Osteoblast (primary cell): Measurements from ENCODE around the gene LMO2. TPM values are rescaled to one million over a fixed set of nuclear protein-coding genes. Genes with fewer than 3 reads are reported as not detected.

Experiments used
- DNase-seq: peaks from one replicate; pipeline ENCODE4 v3.0.0; 2011; ENCODE audit warnings: low spot score, mixed read lengths; ENCODE audit not compliant: insufficient read length; ENCODE audit errors: missing footprints
- H2AFZ ChIP-seq: 2 replicates; pipeline ENCODE4 v1.6.0; 2011; ENCODE audit warnings: mild to moderate bottlenecking, low read length
- H3K27ac ChIP-seq: 2 replicates; pipeline ENCODE4 v1.5.1; 2011; ENCODE audit warnings: mild to moderate bottlenecking, low read depth, low read length, moderate library complexity
- H3K27me3 ChIP-seq: 2 replicates; pipeline ENCODE4 v1.6.0; 2012; ENCODE audit warnings: mild to moderate bottlenecking, control low read depth, inconsistent platforms, low read length, moderate library complexity; ENCODE audit not compliant: insufficient read depth
- H3K36me3 ChIP-seq: 2 replicates; pipeline ENCODE4 v1.5.1; 2011; ENCODE audit warnings: mild to moderate bottlenecking, low read length, control low read depth, moderate library complexity; ENCODE audit not compliant: insufficient read depth
- H3K4me1 ChIP-seq: 2 replicates; pipeline ENCODE4 v1.5.1; 2011; ENCODE audit warnings: mild to moderate bottlenecking, low read length, control low read depth, moderate library complexity; ENCODE audit not compliant: insufficient read depth
- H3K4me2 ChIP-seq: 2 replicates; pipeline ENCODE4 v1.6.0; 2011; ENCODE audit warnings: mild to moderate bottlenecking, low read length; ENCODE audit not compliant: insufficient read depth
- H3K4me3 ChIP-seq: fragments of 200-600 bp; sonication (generic); 3 replicates; pipeline ENCODE4 v1.5.1; 2012; ENCODE audit warnings: mild to moderate bottlenecking, low read length, inconsistent platforms; ENCODE audit not compliant: insufficient read depth
- H3K79me2 ChIP-seq: 2 replicates; pipeline ENCODE4 v1.6.0; 2012; ENCODE audit warnings: mild to moderate bottlenecking, low read length, control low read depth, inconsistent platforms; ENCODE audit not compliant: insufficient read depth
- H3K9me3 ChIP-seq: 2 replicates; pipeline ENCODE4 v1.5.1; 2011; ENCODE audit warnings: low read depth, low read length, control low read depth
- H4K20me1 ChIP-seq: 2 replicates; pipeline ENCODE4 v1.6.0; 2012; ENCODE audit warnings: mild to moderate bottlenecking, low read length, control low read depth; ENCODE audit not compliant: insufficient read depth
- CTCF ChIP-seq: IDR thresholded peaks from 2 replicates; pipeline ENCODE4 v1.5.1; 2011; ENCODE audit warnings: mild to moderate bottlenecking, low read depth, low read length, moderate library complexity; ENCODE audit errors: extremely low read depth
- total RNA-seq: library from RNA; depleted of rRNA; stranded (reverse); fragments of >200 nt; gene quantifications from 2 replicates; pipeline ENCODE4 v1.2.3, GENCODE V29; 2012

The LMO2 gene
- total RNA-seq, 1 donor, result 1.4 TPM

GRCh38 chr11:33889821-33890378 is 2.0 kb downstream of the LMO2 start:
- Histone ChIP-seq H3K79me2 (no peaks in the 10 kb centered on the region), H3K4me1 (peaks cover 8% of the 10 kb centered on the region), H3K4me2 (no peak overlapping the region), H3K4me3 (no peak overlapping the region), H3K27ac (no peak overlapping the region), H2AFZ (no peak overlapping the region), H4K20me1 (no peaks in the 10 kb centered on the region), H3K36me3 (no peaks in the 10 kb centered on the region), H3K9me3 (no peaks in the 10 kb centered on the region), H3K27me3 (peaks cover 24% of the 10 kb centered on the region)
- no peak for DNase-seq
- no peak for TF ChIP-seq CTCF

- Histone ChIP-seq H3K4me1 (peaks cover 8% of the 10 kb centered on the region), H3K27ac (no peak overlapping the region), H3K4me3 (no peak overlapping the region), H3K27me3 (peaks cover 20% of the 10 kb centered on the region), H3K9me3 (no peaks in the 10 kb centered on the region), H2AFZ (no peak overlapping the region), H3K4me2 (no peak overlapping the region), H4K20me1 (no peaks in the 10 kb centered on the region), H3K79me2 (no peaks in the 10 kb centered on the region), H3K36me3 (no peaks in the 10 kb centered on the region)
- no peak for DNase-seq
- no peak for TF ChIP-seq CTCF
Measured at GRCh38 chr11:33889296-33889695, 2.6 kb downstream of the LMO2 start.

GRCh38 chr11:33887886-33888285 is 4.0 kb downstream of the LMO2 start:
- Histone ChIP-seq H3K4me3 (no peak overlapping the region), H3K27ac (no peak overlapping the region), H3K79me2 (no peaks in the 10 kb centered on the region)

More at GRCh38 chr11:33887886-33888285, 4.0 kb downstream of the LMO2 start:
- DNase-seq, result no peak
- H3K4me1 ChIP-seq, result no peaks in the 10 kb centered on the region
- H3K27me3 ChIP-seq, result peaks cover 28% of the 10 kb centered on the region
- H3K36me3 ChIP-seq, result no peaks in the 10 kb centered on the region
- TF ChIP-seq CTCF, result no peak
- no peak overlapping the region for H3K4me2 ChIP-seq
- no peaks in the 10 kb centered on the region for H3K9me3 ChIP-seq
- H2AFZ ChIP-seq, result no peak overlapping the region
- H4K20me1 ChIP-seq, result no peaks in the 10 kb centered on the region
